HG02938 (cell line): ENCODE data around the gene LRTM2.

Experiments
- ATAC-seq: cut with Tn5 transposase; IDR thresholded peaks from one replicate; pipeline ENCODE4 v1.9.1; 2021; ENCODE audit warnings: mild to moderate bottlenecking, moderate library complexity; ENCODE audit not compliant: unreplicated experiment

LRTM2 gene

GRCh38 chr12:1863823-1864222 is 43.5 kb downstream of the LRTM2 start:
- no peak for ATAC-seq

- no peak for ATAC-seq
These were observed 44.1 kb downstream of the LRTM2 start for GRCh38 chr12:1864456-1864855.

GRCh38 chr12:1864867-1865266 is 44.5 kb downstream of the LRTM2 start:
- ATAC-seq: no peak

- ATAC-seq: no peak
These were observed 45.0 kb downstream of the LRTM2 start for GRCh38 chr12:1865284-1865866.

GRCh38 chr12:1869145-1869544 is 48.8 kb downstream of the LRTM2 start:
- ATAC-seq: no peak

- ATAC-seq: no peak
These were observed 49.7 kb downstream of the LRTM2 start for GRCh38 chr12:1870086-1870485.

- no peak for ATAC-seq
These were observed 50.9 kb downstream of the LRTM2 start for GRCh38 chr12:1870998-1871917.

GRCh38 chr12:1872001-1872400 is 51.6 kb downstream of the LRTM2 start:
- no peak for ATAC-seq

GRCh38 chr12:1872448-1872847 is 52.1 kb downstream of the LRTM2 start:
- ATAC-seq: no peak

GRCh38 chr12:1873531-1874510 is 53.5 kb downstream of the LRTM2 start:
- no peak for ATAC-seq

- no peak for ATAC-seq
These were observed 55.2 kb downstream of the LRTM2 start for GRCh38 chr12:1875608-1876007.

GRCh38 chr12:1876086-1876485 is 55.7 kb downstream of the LRTM2 start:
- no peak for ATAC-seq

- no peak for ATAC-seq
These were observed 57.0 kb downstream of the LRTM2 start for GRCh38 chr12:1877169-1877878.

- no peak for ATAC-seq
These were observed 57.8 kb downstream of the LRTM2 start for GRCh38 chr12:1878214-1878613.

- no peak for ATAC-seq
These were observed 58.3 kb downstream of the LRTM2 start for GRCh38 chr12:1878695-1879094.

- no peak for ATAC-seq
These were observed 59.3 kb downstream of the LRTM2 start for GRCh38 chr12:1879633-1880032.

- no peak for ATAC-seq
These were observed 59.9 kb downstream of the LRTM2 start for GRCh38 chr12:1880153-1880845.

- ATAC-seq: no peak
These were observed 60.5 kb downstream of the LRTM2 start for GRCh38 chr12:1880876-1881275.

- no peak for ATAC-seq
These were observed 60.9 kb downstream of the LRTM2 start for GRCh38 chr12:1881301-1881700.

GRCh38 chr12:1881936-1882335 is 61.6 kb downstream of the LRTM2 start:
- ATAC-seq: no peak
